HFFc6 (cell line): Measurements from ENCODE around the gene ZBP1. TPM values are rescaled to one million over a fixed set of nuclear protein-coding genes. Genes with fewer than 3 reads are reported as not detected.

Experiments
- DNase-seq: peaks from one replicate; pipeline ENCODE4 v3.0.0-alpha.2; 2018
- H3K27ac Mint-ChIP-seq: 2 replicates; pipeline ENCODE4 v1.8.0; 2020; ENCODE audit warnings: mild to moderate bottlenecking, mixed read lengths
- H3K27me3 Mint-ChIP-seq: 2 replicates; pipeline ENCODE4 v1.8.0; 2021; ENCODE audit warnings: mild to moderate bottlenecking, moderate library complexity, mixed read lengths; ENCODE audit not compliant: insufficient read depth
- H3K36me3 Mint-ChIP-seq: 2 replicates; pipeline ENCODE4 v1.8.0; 2021; ENCODE audit warnings: low read depth, mixed read lengths
- H3K4me1 Mint-ChIP-seq: 2 replicates; pipeline ENCODE4 v1.8.0; 2020; ENCODE audit warnings: low read depth, mixed read lengths
- H3K4me3 Mint-ChIP-seq: 2 replicates; pipeline ENCODE4 v1.8.0; 2020; ENCODE audit warnings: mild to moderate bottlenecking, moderate library complexity, mixed read lengths
- H3K9me3 Mint-ChIP-seq: 2 replicates; pipeline ENCODE4 v1.8.0; 2020; ENCODE audit warnings: mild to moderate bottlenecking, mixed read lengths
- total RNA-seq, 6 experiments: library from RNA; stranded (reverse); fragmentation: NEBNext Ultra II Directional; extraction: Animal tissue kit (Norgen Biotek cat#: 25700); gene quantifications; 2 replicates in 1 of 6; 3 replicates in 5 of 6; pipeline ENCODE4 v1.2.3, GENCODE V29; 2021
- TF ChIP-seq, protein P1 (sequence below): fragments of 200-600 bp; sonication (generic); IDR thresholded peaks from 2 replicates; pipeline ENCODE4 v1.5.0; 2021; ENCODE audit warnings: antibody characterized with exemption, mild to moderate bottlenecking

The ZBP1 gene
- total RNA-seq, 6 experiments from 2014 or later: not detected

GRCh38 chr20:57614490-57615444, 5.5 kb downstream of the ZBP1 start:
- Mint-ChIP-seq H3K36me3 (no peaks in the 10 kb centered on the region), H3K27ac (no peak overlapping the region), H3K27me3 (peaks cover 36% of the 10 kb centered on the region), H3K4me1 (no peaks in the 10 kb centered on the region), H3K9me3 (no peaks in the 10 kb centered on the region), H3K4me3 (no peak overlapping the region)
- DNase-seq: no peak
- TF ChIP-seq, protein P1, sequence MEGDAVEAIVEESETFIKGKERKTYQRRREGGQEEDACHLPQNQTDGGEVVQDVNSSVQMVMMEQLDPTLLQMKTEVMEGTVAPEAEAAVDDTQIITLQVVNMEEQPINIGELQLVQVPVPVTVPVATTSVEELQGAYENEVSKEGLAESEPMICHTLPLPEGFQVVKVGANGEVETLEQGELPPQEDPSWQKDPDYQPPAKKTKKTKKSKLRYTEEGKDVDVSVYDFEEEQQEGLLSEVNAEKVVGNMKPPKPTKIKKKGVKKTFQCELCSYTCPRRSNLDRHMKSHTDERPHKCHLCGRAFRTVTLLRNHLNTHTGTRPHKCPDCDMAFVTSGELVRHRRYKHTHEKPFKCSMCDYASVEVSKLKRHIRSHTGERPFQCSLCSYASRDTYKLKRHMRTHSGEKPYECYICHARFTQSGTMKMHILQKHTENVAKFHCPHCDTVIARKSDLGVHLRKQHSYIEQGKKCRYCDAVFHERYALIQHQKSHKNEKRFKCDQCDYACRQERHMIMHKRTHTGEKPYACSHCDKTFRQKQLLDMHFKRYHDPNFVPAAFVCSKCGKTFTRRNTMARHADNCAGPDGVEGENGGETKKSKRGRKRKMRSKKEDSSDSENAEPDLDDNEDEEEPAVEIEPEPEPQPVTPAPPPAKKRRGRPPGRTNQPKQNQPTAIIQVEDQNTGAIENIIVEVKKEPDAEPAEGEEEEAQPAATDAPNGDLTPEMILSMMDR: no peak

DNA sequence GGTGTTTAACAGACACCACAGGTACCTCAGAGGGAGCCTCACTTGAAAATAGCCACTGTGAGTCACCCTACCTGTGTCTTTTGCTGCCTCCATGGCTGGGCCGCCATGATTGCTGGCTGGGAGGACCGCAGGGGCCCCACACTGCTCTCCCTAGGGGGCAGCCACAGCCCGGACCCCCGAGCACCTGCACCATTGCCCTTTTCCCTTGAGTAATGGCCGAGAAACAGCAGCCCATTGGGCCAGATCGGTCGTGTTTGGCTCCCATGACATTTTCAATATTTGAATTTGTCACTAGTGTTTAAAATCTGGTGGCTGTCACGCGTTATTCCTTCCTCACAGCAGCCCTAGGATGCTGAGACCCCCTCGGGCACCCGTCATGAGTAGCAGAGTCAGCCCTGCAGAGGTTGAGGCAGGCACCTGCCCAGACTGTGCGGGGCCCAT, 6.7 kb downstream of the ZBP1 start:
- Mint-ChIP-seq H3K27me3 (peaks cover 39% of the 10 kb centered on the region), H3K36me3 (no peaks in the 10 kb centered on the region)
- TF ChIP-seq, protein P1: no peak

GRCh38 chr20:57612916-57613315, 7.3 kb downstream of the ZBP1 start:
- Mint-ChIP-seq H3K4me1 (no peaks in the 10 kb centered on the region), H3K9me3 (no peaks in the 10 kb centered on the region)

More for the DNA sequence above, 6.7 kb downstream of the ZBP1 start:
- H3K9me3 Mint-ChIP-seq: no peaks in the 10 kb centered on the region
- no peak overlapping the region for H3K4me3 Mint-ChIP-seq
- H3K4me1 Mint-ChIP-seq: no peaks in the 10 kb centered on the region
- H3K27ac Mint-ChIP-seq: no peak overlapping the region
- DNase-seq: no peak

DNA sequence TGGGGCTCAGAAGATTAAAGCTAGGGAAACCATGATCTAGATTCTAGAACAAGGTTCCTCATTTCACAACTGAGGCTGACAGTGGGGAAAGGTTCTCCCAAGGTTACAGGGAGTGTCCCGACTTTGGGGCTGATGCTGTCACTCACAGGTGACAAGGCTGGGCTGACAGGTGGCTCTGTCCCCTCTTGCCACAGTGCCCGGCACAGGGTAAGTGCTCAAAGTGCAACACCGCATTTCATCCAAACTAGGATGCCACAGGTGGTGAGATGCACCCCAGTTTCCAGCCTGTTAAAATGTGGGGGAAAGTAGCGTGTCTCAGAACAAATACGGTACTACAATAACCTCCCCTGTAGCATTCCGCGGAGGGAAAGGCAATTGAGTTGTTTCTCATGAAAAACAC, 7.8 kb downstream of the ZBP1 start:
- Mint-ChIP-seq H3K4me3 (no peak overlapping the region), H3K4me1 (no peaks in the 10 kb centered on the region), H3K36me3 (no peaks in the 10 kb centered on the region), H3K27ac (no peak overlapping the region), H3K9me3 (no peaks in the 10 kb centered on the region), H3K27me3 (peaks cover 41% of the 10 kb centered on the region)
- TF ChIP-seq, protein P1: no peak
- no peak for DNase-seq

More at GRCh38 chr20:57612916-57613315, 7.3 kb downstream of the ZBP1 start:
- H3K27ac Mint-ChIP-seq: no peak overlapping the region
- no peak for DNase-seq
- TF ChIP-seq, protein P1: no peak
- no peaks in the 10 kb centered on the region for H3K36me3 Mint-ChIP-seq
- no peak overlapping the region for H3K4me3 Mint-ChIP-seq
- peaks cover 41% of the 10 kb centered on the region for H3K27me3 Mint-ChIP-seq

- peaks cover 35% of the 10 kb centered on the region for H3K27me3 Mint-ChIP-seq
- TF ChIP-seq, protein P1: no peak
Measured at GRCh38 chr20:57611586-57612311, 8.5 kb downstream of the ZBP1 start.

More at GRCh38 chr20:57611586-57612311, 8.5 kb downstream of the ZBP1 start:
- no peak overlapping the region for H3K4me3 Mint-ChIP-seq
- H3K9me3 Mint-ChIP-seq: no peaks in the 10 kb centered on the region
- no peak for DNase-seq
- no peak overlapping the region for H3K27ac Mint-ChIP-seq
- no peaks in the 10 kb centered on the region for H3K36me3 Mint-ChIP-seq
- H3K4me1 Mint-ChIP-seq: no peaks in the 10 kb centered on the region
